Measurements from ENCODE around the gene SEC24B. TPM values are rescaled to one million over a fixed set of nuclear protein-coding genes. Genes with fewer than 3 reads are reported as not detected.

The SEC24B gene
- polyA plus RNA-seq, 1 donor from 2014 or later = 20.4 TPM

DNA sequence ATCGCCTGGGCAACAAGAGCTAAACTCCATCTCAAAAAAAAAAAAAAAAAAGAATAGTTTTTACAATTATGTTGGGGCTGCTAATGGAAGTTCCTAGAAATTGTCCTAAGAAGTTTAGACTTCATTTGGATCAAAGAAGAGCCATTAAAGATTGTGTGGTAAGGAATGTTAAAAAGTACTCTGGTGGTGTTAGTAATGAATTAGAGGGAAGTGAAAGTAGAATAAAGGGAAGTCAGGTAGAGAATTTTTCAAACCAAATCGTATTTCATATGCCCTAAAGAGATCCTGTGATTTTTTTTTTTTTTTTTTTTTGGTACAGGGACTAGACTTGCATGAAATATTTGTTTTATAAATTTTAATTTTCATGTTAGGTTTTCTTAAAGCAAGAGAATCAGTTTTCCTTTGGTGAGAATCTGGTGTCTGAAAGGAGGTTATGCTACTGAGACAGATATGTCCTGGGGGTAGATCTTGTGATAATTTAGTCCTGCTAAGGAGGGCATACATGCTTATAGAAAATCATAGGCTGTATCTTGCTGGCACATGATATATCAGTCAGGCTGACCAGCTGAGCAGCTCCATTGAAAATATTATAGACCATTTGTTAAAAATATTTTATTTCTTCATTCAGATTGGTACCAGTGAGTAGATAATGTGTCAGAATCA lies 10.7 kb downstream of the SEC24B start:
- H3K27ac ChIP-seq (ENCODE audit: low read length) = no peak overlapping the region
- no peaks in the 10 kb centered on the region for H3F3A ChIP-seq (ENCODE audit: insufficient read depth, low read length, poor library complexity, severe bottlenecking)
- TF ChIP-seq, protein P1, sequence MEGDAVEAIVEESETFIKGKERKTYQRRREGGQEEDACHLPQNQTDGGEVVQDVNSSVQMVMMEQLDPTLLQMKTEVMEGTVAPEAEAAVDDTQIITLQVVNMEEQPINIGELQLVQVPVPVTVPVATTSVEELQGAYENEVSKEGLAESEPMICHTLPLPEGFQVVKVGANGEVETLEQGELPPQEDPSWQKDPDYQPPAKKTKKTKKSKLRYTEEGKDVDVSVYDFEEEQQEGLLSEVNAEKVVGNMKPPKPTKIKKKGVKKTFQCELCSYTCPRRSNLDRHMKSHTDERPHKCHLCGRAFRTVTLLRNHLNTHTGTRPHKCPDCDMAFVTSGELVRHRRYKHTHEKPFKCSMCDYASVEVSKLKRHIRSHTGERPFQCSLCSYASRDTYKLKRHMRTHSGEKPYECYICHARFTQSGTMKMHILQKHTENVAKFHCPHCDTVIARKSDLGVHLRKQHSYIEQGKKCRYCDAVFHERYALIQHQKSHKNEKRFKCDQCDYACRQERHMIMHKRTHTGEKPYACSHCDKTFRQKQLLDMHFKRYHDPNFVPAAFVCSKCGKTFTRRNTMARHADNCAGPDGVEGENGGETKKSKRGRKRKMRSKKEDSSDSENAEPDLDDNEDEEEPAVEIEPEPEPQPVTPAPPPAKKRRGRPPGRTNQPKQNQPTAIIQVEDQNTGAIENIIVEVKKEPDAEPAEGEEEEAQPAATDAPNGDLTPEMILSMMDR (IDR thresholded peaks at IDR 0.05; ENCODE audit: poor library complexity, severe bottlenecking) = no peak
- TF ChIP-seq RAD21 (conservative IDR thresholded peaks at IDR 0.05) (no peak), EP300 (conservative IDR thresholded peaks at IDR 0.05; ENCODE audit: poor library complexity, severe bottlenecking) (no peak), EZH2 (IDR thresholded peaks at IDR 0.05; ENCODE audit: borderline replicate concordance, insufficient read depth, low read length, poor library complexity, severe bottlenecking) (no peak)
- H3K9ac ChIP-seq (ENCODE audit: low read length) = no peak overlapping the region
- peaks cover 80% of the 10 kb centered on the region for H3K79me2 ChIP-seq (replicated peaks; ENCODE audit: insufficient read depth, low read length)
- no peaks in the 10 kb centered on the region for H3K9me2 ChIP-seq (ENCODE audit: insufficient read depth, low read length)
- no peaks in the 10 kb centered on the region for H3K27me3 ChIP-seq (ENCODE audit: insufficient read depth, low read depth, low read length)
- H3K36me3 ChIP-seq (ENCODE audit: insufficient read depth, low read length) = peaks cover 5% of the 10 kb centered on the region
- H4K20me1 ChIP-seq (ENCODE audit: insufficient read depth) = no peaks in the 10 kb centered on the region
- H2AFZ ChIP-seq (ENCODE audit: low read depth, low read length) = no peak overlapping the region
- H3K4me3 ChIP-seq (ENCODE audit: low read length) = no peak overlapping the region
- H3K9me3 ChIP-seq (ENCODE audit: low read length) = no peaks in the 10 kb centered on the region
- no peak overlapping the region for H3K4me2 ChIP-seq (ENCODE audit: low read length)

DNA sequence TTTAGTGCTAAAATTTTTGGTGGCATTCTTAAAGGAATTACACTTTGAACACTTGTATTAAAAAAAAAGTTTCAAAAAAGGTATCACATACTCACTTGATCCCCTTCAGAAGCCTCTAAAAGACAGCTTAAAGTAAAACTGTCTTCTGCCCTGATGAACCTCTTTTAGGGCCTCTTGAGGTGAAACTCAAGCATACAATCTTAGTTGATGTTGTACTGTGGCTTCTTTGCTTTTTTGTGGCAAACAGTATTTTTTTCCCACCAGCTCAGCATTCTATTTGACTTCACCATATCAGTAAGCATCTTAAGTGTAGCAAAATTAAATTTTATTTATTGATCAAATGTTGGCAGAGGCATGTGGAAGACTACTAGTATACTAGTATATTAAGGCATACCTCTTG lies 13.7 kb downstream of the SEC24B start:
- H4K20me1 ChIP-seq (ENCODE audit: insufficient read depth) = no peaks in the 10 kb centered on the region
- H3K79me2 ChIP-seq (replicated peaks; ENCODE audit: insufficient read depth, low read length) = peaks cover 79% of the 10 kb centered on the region
- TF ChIP-seq POLR2AphosphoS5 (IDR thresholded peaks at IDR 0.05) (no peak), EZH2 (IDR thresholded peaks at IDR 0.05; ENCODE audit: borderline replicate concordance, insufficient read depth, low read length, poor library complexity, severe bottlenecking) (no peak), MXI1 (conservative IDR thresholded peaks at IDR 0.05; ENCODE audit: poor library complexity, severe bottlenecking) (no peak), EP300 (conservative IDR thresholded peaks at IDR 0.05; ENCODE audit: poor library complexity, severe bottlenecking) (no peak), RAD21 (conservative IDR thresholded peaks at IDR 0.05) (no peak), SMC3 (conservative IDR thresholded peaks at IDR 0.05; ENCODE audit: poor library complexity) (no peak)
- TF ChIP-seq, protein P1 (IDR thresholded peaks at IDR 0.05; ENCODE audit: poor library complexity, severe bottlenecking) = no peak
- TF ChIP-seq, protein P2, sequence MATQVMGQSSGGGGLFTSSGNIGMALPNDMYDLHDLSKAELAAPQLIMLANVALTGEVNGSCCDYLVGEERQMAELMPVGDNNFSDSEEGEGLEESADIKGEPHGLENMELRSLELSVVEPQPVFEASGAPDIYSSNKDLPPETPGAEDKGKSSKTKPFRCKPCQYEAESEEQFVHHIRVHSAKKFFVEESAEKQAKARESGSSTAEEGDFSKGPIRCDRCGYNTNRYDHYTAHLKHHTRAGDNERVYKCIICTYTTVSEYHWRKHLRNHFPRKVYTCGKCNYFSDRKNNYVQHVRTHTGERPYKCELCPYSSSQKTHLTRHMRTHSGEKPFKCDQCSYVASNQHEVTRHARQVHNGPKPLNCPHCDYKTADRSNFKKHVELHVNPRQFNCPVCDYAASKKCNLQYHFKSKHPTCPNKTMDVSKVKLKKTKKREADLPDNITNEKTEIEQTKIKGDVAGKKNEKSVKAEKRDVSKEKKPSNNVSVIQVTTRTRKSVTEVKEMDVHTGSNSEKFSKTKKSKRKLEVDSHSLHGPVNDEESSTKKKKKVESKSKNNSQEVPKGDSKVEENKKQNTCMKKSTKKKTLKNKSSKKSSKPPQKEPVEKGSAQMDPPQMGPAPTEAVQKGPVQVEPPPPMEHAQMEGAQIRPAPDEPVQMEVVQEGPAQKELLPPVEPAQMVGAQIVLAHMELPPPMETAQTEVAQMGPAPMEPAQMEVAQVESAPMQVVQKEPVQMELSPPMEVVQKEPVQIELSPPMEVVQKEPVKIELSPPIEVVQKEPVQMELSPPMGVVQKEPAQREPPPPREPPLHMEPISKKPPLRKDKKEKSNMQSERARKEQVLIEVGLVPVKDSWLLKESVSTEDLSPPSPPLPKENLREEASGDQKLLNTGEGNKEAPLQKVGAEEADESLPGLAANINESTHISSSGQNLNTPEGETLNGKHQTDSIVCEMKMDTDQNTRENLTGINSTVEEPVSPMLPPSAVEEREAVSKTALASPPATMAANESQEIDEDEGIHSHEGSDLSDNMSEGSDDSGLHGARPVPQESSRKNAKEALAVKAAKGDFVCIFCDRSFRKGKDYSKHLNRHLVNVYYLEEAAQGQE (IDR thresholded peaks at IDR 0.05; ENCODE audit: borderline replicate concordance) = no peak
- peaks cover 5% of the 10 kb centered on the region for H3K36me3 ChIP-seq (ENCODE audit: insufficient read depth, low read length)
- H3K27ac ChIP-seq (ENCODE audit: low read length) = no peak overlapping the region
- H3K4me3 ChIP-seq (ENCODE audit: low read length) = no peak overlapping the region
- H2AFZ ChIP-seq (ENCODE audit: low read depth, low read length) = no peak overlapping the region
- no peak overlapping the region for H3K9ac ChIP-seq (ENCODE audit: low read length)
- no peaks in the 10 kb centered on the region for H3K9me3 ChIP-seq (ENCODE audit: low read length)
- H3K27me3 ChIP-seq (ENCODE audit: insufficient read depth, low read depth, low read length) = no peaks in the 10 kb centered on the region
- no peak overlapping the region for H3K4me2 ChIP-seq (ENCODE audit: low read length)
- no peaks in the 10 kb centered on the region for H3K9me2 ChIP-seq (ENCODE audit: insufficient read depth, low read length)
- no peaks in the 10 kb centered on the region for H3F3A ChIP-seq (ENCODE audit: insufficient read depth, low read length, poor library complexity, severe bottlenecking)
